Dendritic cell treated with granulocyte-macrophage colony-stimulating factor and Interleukin-4, amounts not matched to agents 40 ng/mL and 50 ng/mL, for 4 days (primary cell): ENCODE results near the gene LYPD8.

Experiments
- H3K27ac Mint-ChIP-seq: one replicate; pipeline ENCODE4 v1.8.0; 2022; ENCODE audit warnings: mild to moderate bottlenecking, mixed read lengths
- H3K27me3 Mint-ChIP-seq: one replicate; pipeline ENCODE4 v1.8.0; 2022; ENCODE audit warnings: mild to moderate bottlenecking, mixed read lengths
- H3K36me3 Mint-ChIP-seq: one replicate; pipeline ENCODE4 v1.8.0; 2022; ENCODE audit warnings: low read depth, mixed read lengths
- H3K4me1 Mint-ChIP-seq: one replicate; pipeline ENCODE4 v1.8.0; 2022; ENCODE audit warnings: low read depth, mixed read lengths
- H3K4me3 Mint-ChIP-seq: one replicate; pipeline ENCODE4 v1.8.0; 2022; ENCODE audit warnings: mild to moderate bottlenecking, moderate library complexity, mixed read lengths
- H3K9me3 Mint-ChIP-seq: one replicate; pipeline ENCODE4 v1.8.0; 2022; ENCODE audit warnings: mixed read lengths
- intact Hi-C: fragments of 100-400 bp; cut with micrococcal nuclease; formaldehyde crosslinking; loops from one replicate; pipeline ENCODE4 v1.15.0; 2022

LYPD8 gene

DNA sequence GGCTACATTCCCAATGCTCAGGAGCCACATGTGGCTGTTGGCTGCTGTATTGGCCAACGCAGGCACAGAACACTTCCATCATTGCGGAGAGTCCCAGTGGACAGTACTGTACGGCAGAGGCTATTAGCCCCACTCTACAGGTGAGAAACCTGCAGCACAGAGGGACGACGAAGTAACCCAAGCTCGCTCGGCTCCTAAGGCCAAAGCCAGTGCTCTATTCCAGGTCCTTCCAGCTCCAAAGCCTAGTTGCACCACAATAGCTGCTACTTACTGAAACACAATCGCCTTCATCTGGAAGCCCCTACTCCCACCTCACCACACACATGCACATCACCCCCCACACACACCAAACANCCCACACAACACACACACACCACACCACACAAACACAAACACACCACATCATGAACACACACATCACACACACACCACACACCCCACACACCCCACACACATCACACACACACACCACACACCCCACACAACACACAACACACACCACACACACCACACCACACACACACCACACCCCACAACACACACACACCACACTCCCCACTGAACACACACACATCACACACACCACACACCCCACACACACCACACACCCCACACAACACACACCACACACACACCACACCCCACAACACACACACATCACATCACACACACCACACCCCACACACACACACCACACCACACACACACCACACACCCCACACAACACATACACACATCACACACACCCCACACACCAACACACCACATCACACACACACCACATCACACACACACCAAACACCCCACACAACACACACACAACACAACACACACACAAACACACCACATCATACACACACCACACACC is 3.2 kb downstream of the LYPD8 start:
- H3K27ac Mint-ChIP-seq, result no peak overlapping the region
- peaks cover 11% of the 10 kb centered on the region for H3K4me1 Mint-ChIP-seq
- no peaks in the 10 kb centered on the region for H3K36me3 Mint-ChIP-seq
- intact Hi-C loops, result no loop called here
- H3K27me3 Mint-ChIP-seq, result no peaks in the 10 kb centered on the region
- H3K4me3 Mint-ChIP-seq, result no peak overlapping the region
- no peaks in the 10 kb centered on the region for H3K9me3 Mint-ChIP-seq

DNA sequence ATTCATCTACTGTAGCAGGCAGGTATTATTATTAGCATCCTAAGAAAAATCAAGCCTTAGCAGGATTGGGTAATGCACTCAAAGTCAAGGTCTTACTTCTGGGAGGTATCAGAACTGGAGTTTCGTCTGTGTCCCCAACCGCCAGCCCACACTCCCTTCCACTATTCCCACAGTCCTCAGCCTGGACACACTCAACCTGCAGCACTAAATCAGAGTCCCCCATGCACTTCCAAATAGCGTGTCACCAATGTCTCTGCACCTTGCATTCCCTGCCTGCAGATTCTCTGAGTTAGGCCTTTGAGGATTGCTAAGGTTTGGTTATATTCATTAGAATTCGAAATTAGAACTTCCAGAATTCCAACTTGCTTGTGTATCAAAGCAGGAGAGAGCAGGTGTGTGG is 3.9 kb downstream of the LYPD8 start:
- peaks cover 11% of the 10 kb centered on the region for H3K4me1 Mint-ChIP-seq
- no peak overlapping the region for H3K4me3 Mint-ChIP-seq
- intact Hi-C loops, result no loop called here
- no peaks in the 10 kb centered on the region for H3K9me3 Mint-ChIP-seq
- H3K36me3 Mint-ChIP-seq, result no peaks in the 10 kb centered on the region
- no peak overlapping the region for H3K27ac Mint-ChIP-seq
- H3K27me3 Mint-ChIP-seq, result no peaks in the 10 kb centered on the region

DNA sequence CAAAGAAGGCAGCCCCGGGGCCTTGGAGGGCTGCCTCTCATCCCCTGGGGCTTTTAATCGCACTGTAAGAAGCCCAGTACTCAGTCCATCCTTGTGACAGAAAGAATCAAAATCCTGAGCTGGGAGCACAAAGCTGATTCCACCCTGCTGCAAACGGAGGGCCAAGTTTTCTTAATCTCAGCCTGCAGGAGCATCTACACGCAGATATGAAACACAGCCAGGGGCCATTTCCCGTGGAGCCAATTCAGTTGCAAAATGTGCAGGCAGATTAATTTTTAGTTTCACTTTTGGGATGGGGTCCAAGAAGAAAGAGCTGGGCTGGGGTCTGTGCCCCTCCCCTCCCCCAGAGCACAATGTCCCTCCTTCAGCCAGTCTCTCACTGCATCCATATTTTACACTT is 4.4 kb downstream of the LYPD8 start:
- no peaks in the 10 kb centered on the region for H3K36me3 Mint-ChIP-seq
- H3K9me3 Mint-ChIP-seq, result no peaks in the 10 kb centered on the region
- H3K27me3 Mint-ChIP-seq, result no peaks in the 10 kb centered on the region
- intact Hi-C loops, result no loop called here
- H3K27ac Mint-ChIP-seq, result no peak overlapping the region
- peaks cover 11% of the 10 kb centered on the region for H3K4me1 Mint-ChIP-seq
- H3K4me3 Mint-ChIP-seq, result no peak overlapping the region

DNA sequence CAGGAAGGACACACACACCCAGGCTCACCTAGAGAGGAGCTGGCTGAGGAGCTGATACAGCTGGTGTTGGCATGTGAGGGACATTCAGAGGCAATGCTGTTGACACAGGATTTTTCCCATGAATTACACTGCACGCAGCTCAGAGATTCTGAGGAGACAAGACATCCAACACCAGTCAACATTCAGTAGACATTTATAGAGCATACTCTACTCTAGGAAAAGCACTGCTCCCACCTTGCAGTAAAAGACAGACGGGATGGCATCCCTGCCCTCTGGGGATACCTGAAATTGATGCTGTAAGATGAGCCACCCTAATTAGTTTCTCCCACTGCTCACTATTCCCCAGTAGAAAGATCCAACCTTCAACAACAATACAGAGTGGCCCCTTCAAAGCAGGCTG is 5.1 kb downstream of the LYPD8 start:
- Mint-ChIP-seq H3K4me1 (peaks cover 11% of the 10 kb centered on the region), H3K27ac (no peak overlapping the region), H3K4me3 (no peak overlapping the region), H3K36me3 (no peaks in the 10 kb centered on the region), H3K9me3 (no peaks in the 10 kb centered on the region), H3K27me3 (no peaks in the 10 kb centered on the region)
- intact Hi-C loops, result no loop called here

DNA sequence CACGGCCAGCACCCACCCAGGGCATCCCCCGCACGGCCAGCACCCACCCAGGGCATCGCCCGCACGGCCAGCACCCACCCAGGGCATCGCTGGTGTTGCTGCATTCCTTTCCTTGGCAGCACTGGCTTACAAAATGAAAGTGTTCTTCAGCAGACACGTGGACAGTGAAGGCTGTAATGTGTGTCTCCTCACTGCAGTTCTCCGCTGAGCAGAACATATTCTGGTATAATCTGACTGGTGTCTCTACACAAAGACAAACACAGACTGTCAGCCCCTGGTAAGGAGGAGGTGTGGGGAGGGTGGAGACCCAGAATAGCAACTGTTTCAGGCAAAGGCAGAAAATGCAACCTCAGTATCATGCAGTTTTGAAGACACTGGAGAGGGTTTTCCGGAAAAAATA is 7.3 kb downstream of the LYPD8 start:
- Mint-ChIP-seq H3K27me3 (no peaks in the 10 kb centered on the region), H3K4me1 (peaks cover 11% of the 10 kb centered on the region), H3K27ac (no peak overlapping the region), H3K36me3 (no peaks in the 10 kb centered on the region), H3K9me3 (no peaks in the 10 kb centered on the region), H3K4me3 (no peak overlapping the region)
- intact Hi-C loops, result no loop called here

DNA sequence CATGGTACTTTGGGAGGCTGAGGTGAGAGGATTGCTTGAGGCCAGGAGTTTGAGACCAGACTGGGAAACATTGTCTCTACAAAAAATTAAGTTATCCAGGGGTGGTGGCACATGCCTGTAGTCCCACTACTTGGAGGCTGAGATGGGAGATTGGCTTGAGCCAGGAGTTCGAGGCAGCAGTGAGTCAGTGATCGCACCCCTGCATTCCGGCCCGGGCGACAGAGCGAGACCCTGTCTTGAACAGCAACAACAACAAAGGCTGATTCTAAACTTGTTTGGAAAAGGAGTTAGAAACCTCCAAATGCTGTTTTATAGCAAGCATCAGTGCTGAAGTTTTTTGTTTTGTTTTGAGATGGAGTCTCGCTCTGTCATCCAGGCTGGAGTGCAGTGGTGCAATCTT is 14.7 kb downstream of the LYPD8 start:
- no peaks in the 10 kb centered on the region for H3K36me3 Mint-ChIP-seq
- H3K4me3 Mint-ChIP-seq, result no peak overlapping the region
- H3K27ac Mint-ChIP-seq, result no peak overlapping the region
- intact Hi-C loops, result no loop called here
- H3K9me3 Mint-ChIP-seq, result no peaks in the 10 kb centered on the region
- H3K4me1 Mint-ChIP-seq, result peaks cover 26% of the 10 kb centered on the region
- no peaks in the 10 kb centered on the region for H3K27me3 Mint-ChIP-seq

DNA sequence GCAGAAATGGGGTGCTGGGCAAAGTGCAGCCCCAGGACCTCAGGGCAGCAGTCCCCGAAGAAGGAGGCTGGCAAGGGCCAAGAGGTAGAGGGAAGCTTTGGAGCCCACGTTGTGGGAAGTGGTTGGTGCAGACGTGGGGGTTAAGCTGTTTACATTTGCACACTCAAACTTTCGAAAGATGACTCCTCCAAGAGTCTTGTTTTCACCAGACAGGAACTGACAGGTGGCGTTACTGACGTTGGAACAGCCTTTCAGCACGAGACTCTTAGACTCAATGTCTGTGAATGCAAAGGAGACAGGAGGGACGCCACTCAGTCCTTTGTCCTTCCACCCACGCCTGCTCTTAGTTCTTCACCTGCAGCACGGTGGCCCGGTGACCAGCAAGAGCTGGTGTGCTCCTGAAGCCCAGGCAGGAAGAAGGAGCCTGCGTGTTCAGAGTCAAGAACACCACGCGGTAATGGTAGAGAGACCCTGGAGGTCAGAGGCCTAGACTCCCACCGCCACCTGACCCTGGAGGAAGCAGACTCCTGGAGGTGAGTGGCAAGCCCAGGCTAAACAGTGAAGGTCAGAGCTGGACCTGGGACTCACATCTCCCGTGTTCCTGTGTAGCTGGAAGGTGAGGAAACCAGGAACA is 15.9 kb downstream of the LYPD8 start:
- Mint-ChIP-seq H3K4me3 (no peak overlapping the region), H3K36me3 (no peaks in the 10 kb centered on the region), H3K27ac (no peak overlapping the region), H3K9me3 (peaks cover 9% of the 10 kb centered on the region), H3K4me1 (peaks cover 26% of the 10 kb centered on the region), H3K27me3 (no peaks in the 10 kb centered on the region)
- intact Hi-C loops, result no loop called here

DNA sequence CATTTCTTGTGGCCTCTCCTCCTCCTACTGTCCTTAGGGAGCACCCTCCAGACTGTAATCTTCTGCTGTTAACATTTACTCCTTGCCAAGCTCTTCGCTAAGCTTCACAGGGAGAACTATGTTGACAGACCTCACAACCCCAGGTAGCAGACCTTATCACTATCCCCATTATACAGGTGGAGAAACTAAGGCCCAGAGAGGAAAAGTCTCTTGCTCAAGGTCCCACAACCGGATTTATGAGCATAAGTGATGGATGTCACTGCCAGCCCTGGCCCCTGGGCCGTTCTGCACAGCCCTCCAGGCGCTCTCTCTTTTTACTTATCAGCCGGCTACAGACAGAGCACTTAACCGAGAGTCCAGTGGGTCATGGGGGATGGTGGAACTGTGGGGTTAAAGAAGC is 18.1 kb downstream of the LYPD8 start:
- peaks cover 9% of the 10 kb centered on the region for H3K9me3 Mint-ChIP-seq
- H3K4me1 Mint-ChIP-seq, result peaks cover 43% of the 10 kb centered on the region
- intact Hi-C loops, result no loop called here
- H3K27me3 Mint-ChIP-seq, result no peaks in the 10 kb centered on the region
- peak overlapping the region; percentile 74 for H3K27ac Mint-ChIP-seq
- no peaks in the 10 kb centered on the region for H3K36me3 Mint-ChIP-seq
- H3K4me3 Mint-ChIP-seq, result no peak overlapping the region

DNA sequence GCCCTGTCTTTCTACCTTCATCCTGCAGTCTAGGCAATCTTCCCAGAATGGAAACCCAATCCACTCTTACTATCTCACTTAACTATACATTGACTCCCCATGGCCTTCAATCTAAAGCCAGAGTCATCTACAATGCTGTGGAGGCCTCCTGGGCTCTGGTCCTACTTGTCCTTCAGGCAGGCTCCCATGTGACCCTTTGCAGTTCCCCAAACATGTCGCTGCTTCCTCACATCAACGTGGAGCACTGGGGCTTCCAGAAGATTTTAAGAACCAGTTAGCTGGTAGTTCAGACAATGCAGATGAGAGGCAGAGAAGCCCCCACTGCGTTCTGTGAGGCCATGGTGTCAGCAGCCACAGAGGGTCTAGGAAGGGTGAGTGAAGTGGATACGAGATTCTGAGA is 18.6 kb downstream of the LYPD8 start:
- peak overlapping the region; percentile 74 for H3K27ac Mint-ChIP-seq
- H3K9me3 Mint-ChIP-seq, result peaks cover 9% of the 10 kb centered on the region
- peaks cover 43% of the 10 kb centered on the region for H3K4me1 Mint-ChIP-seq
- H3K36me3 Mint-ChIP-seq, result no peaks in the 10 kb centered on the region
- intact Hi-C loops, result no loop called here
- H3K4me3 Mint-ChIP-seq, result peak overlapping the region; percentile 49
- no peaks in the 10 kb centered on the region for H3K27me3 Mint-ChIP-seq

DNA sequence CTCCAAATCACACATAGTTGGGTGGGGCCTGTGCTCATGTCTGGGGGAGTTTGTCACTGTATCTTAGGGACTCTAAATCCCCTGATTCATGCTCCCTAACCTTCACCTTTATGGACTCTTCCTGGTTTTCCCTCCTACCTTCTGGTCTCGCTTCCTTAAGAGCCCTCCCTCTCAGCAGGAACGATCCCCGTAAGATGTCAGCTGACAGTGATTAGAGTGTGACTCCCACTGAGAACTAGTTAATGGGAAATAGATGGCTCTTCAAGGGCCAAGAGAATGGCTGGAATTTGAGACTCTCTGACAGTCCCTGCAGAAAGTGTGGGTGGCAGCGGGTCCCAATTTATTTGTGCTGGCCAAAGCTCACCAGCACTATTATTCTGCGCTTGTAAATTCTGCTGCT is 22.0 kb downstream of the LYPD8 start:
- intact Hi-C loops, result no loop called here
- H3K27me3 Mint-ChIP-seq, result no peaks in the 10 kb centered on the region
- peaks cover 9% of the 10 kb centered on the region for H3K9me3 Mint-ChIP-seq
- peaks cover 28% of the 10 kb centered on the region for H3K4me1 Mint-ChIP-seq
- no peak overlapping the region for H3K27ac Mint-ChIP-seq
- H3K4me3 Mint-ChIP-seq, result no peak overlapping the region
- no peaks in the 10 kb centered on the region for H3K36me3 Mint-ChIP-seq

DNA sequence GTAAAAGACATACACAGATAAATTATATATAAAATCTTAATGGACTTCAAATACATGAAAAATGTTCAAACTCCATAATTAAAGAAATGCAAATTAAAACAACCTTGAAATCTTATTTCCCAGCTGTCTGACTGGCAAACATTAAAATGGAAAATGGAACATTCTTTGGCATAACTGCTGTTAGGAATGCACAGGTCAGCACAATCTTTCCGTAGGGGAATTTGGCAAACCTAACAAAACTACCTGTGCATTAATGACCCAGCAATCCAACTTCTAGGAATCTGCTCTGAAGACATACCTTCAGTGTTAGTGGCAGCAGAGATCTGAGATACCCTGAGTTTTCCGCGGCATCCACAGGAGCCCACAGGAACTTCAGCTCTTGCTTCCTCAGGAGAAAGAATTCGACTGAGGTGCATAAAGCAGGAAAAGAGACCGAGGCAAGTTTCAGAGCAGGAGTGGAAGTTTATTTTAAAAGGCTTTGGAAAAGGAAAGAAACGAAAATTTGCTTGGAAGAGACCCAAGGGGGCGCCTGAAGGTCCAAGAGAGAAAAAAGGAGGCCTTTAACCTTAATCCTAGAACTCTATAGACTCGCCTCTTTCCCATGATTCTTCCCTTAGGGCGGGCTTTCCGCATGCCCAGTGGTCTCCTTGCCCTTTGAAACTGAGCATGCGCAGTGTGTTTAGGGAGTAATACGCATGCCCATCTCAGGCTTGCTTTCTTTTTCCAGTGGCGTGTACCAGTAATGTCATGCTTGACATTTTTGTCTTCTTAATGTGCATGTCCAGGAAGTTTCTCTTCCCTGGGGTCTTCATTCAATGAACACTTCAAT is 24.8 kb downstream of the LYPD8 start:
- Mint-ChIP-seq H3K27ac (no peak overlapping the region), H3K9me3 (peaks cover 9% of the 10 kb centered on the region), H3K27me3 (no peaks in the 10 kb centered on the region), H3K36me3 (no peaks in the 10 kb centered on the region), H3K4me1 (peaks cover 17% of the 10 kb centered on the region), H3K4me3 (no peak overlapping the region)
- intact Hi-C loops, result no loop called here

DNA sequence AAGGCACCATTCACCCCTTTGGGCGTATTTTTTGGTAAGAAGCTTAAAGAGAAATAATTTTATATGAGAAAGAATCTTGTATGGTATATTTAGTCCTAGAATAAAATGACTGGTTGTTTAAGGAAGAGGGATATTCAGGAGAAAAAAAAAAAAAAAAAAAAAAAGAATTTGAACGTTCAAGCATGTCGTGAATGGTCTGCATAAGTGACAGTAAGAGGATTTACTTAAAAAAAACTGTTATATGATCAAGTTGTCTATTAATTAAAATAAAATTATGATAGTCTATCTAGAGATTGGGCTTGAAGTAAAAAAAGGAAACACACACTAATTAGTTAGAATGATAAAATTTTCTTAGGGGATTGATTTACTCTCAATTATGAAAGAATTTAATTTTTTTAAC is 41.3 kb downstream of the LYPD8 start:
- Mint-ChIP-seq H3K4me3 (no peak overlapping the region), H3K36me3 (peaks cover 7% of the 10 kb centered on the region), H3K9me3 (peaks cover 42% of the 10 kb centered on the region), H3K27me3 (peaks cover 2% of the 10 kb centered on the region), H3K27ac (no peak overlapping the region), H3K4me1 (peaks cover 27% of the 10 kb centered on the region)
- intact Hi-C loops, result no loop called here

DNA sequence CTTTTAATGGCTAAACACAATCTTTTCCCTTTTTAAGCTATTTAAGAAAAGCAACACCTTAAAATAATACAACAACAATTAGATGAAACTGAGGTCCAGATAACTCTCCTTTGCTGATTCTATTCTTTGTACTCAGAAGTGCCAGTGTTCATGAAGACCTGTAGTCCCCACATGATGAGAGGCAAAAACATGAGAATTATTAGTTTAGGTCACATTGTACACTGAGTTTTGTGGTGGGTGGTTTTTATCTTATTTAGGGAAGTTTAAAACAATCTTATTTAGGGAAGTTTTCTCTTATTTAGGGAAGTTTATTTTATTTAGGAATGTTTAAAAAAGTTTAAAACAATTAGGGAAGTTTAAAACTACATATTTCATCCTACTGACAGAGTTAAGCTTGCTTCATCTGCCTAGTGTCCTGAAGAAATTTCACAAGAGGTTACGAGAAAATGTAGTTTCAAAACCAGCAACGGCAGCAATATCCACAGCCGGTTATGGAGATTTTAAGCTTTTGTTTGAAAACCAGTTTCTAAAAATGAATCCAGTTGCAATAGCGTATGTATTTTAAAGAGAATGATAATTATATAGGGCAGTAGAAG is 45.2 kb downstream of the LYPD8 start:
- Mint-ChIP-seq H3K9me3 (peaks cover 26% of the 10 kb centered on the region), H3K36me3 (peaks cover 7% of the 10 kb centered on the region), H3K4me3 (peak overlapping the region; percentile 52), H3K27me3 (peaks cover 2% of the 10 kb centered on the region), H3K4me1 (peaks cover 41% of the 10 kb centered on the region), H3K27ac (peak overlapping the region; percentile 42)
- intact Hi-C loops, result no loop called here

DNA sequence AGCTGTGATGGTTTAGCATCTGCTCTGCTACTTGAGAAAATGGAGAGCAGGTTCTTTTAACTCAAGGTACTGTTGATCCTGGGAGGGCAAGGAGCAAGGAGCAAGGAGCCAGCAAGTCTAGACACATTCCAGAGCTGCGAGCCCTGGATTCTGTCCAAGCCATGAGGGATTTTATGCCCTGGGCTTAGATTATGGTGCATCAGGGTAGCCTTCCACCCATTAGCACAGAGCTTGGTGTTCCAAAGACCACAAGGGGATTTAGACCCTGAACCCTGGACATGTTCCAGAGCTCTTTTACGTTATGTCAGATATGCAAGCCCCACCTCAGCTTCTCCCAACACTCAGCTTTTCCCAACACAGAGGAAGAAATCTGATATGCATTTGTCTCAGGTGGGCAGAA is 51.0 kb downstream of the LYPD8 start:
- peaks cover 17% of the 10 kb centered on the region for H3K4me1 Mint-ChIP-seq
- H3K36me3 Mint-ChIP-seq, result no peaks in the 10 kb centered on the region
- intact Hi-C loops, result loop anchor here (2.0 to 5.0 kb wide), 2 partner anchors 82 to 102 kb away; no protein-coding TSS in a partner anchor
- H3K27me3 Mint-ChIP-seq, result no peaks in the 10 kb centered on the region
- H3K9me3 Mint-ChIP-seq, result no peaks in the 10 kb centered on the region
- no peak overlapping the region for H3K4me3 Mint-ChIP-seq
- H3K27ac Mint-ChIP-seq, result no peak overlapping the region
